MCF 10A (cell line): ENCODE data around the gene GRIK1. TPM values are rescaled to one million over a fixed set of nuclear protein-coding genes. Genes with fewer than 3 reads are reported as not detected.

ENCODE experiments used
- BruUV-seq: library from RNA; stranded (reverse); fragments of 400-500 nt; replicated peaks from 2 replicates; lab custom pipeline; 2021; lab: Mats Ljungman, UMichigan
- CTCF ChIA-PET: fragments of 300-600 bp; sonication (Branson Sonifier 250); formaldehyde crosslinking; extraction: SDS; loops from one replicate; lab custom pipeline; 2021; ENCODE audit warnings: antibody characterized with exemption, inconsistent platforms; lab: Yijun Ruan, JAX
- POLR2A ChIA-PET: fragments of 300-600, 350-650 bp; sonication (Branson Sonifier 250); formaldehyde crosslinking; extraction: SDS; loops from one replicate; lab custom pipeline; 2020; ENCODE audit warnings: antibody characterized with exemption, inconsistent platforms; lab: Yijun Ruan, JAX
- DNase-seq: peaks from one replicate; pipeline ENCODE4 v3.0.0-alpha.2; 2018; ENCODE audit not compliant: unreplicated experiment
- H3K27ac Mint-ChIP-seq: one replicate; pipeline ENCODE4 v1.8.0; 2022; ENCODE audit warnings: mild to moderate bottlenecking, low read depth, mixed read lengths; ENCODE audit not compliant: unreplicated experiment
- H3K27me3 Mint-ChIP-seq: one replicate; pipeline ENCODE4 v1.8.0; 2022; ENCODE audit warnings: mixed read lengths; ENCODE audit not compliant: insufficient read depth, unreplicated experiment
- H3K36me3 Mint-ChIP-seq: one replicate; pipeline ENCODE4 v1.8.0; 2022; ENCODE audit warnings: mild to moderate bottlenecking, moderate library complexity, mixed read lengths; ENCODE audit not compliant: insufficient read depth, unreplicated experiment
- H3K4me1 Mint-ChIP-seq: one replicate; pipeline ENCODE4 v1.8.0; 2022; ENCODE audit warnings: mixed read lengths; ENCODE audit not compliant: insufficient read depth, unreplicated experiment
- H3K4me3 Mint-ChIP-seq: one replicate; pipeline ENCODE4 v1.8.0; 2022; ENCODE audit warnings: mild to moderate bottlenecking, moderate library complexity, mixed read lengths; ENCODE audit not compliant: unreplicated experiment
- H3K9me3 Mint-ChIP-seq: one replicate; pipeline ENCODE4 v1.8.0; 2022; ENCODE audit warnings: mixed read lengths; ENCODE audit not compliant: unreplicated experiment
- intact Hi-C: fragments of 100-400 bp; cut with micrococcal nuclease; formaldehyde crosslinking; loops from 2 replicates; pipeline ENCODE4 v1.14.1; 2022
- total RNA-seq: library from RNA; stranded (reverse); gene quantifications from 2 replicates; pipeline ENCODE4 v1.2.3, GENCODE V29; 2022
- TF ChIP-seq, protein P1 (sequence below): fragments of 200-600 bp; IDR thresholded peaks from one replicate; pipeline ENCODE4 v1.8.0; 2022; ENCODE audit warnings: antibody characterized with exemption, mild to moderate bottlenecking; ENCODE audit not compliant: unreplicated experiment

The GRIK1 gene
- total RNA-seq, 1 experiment from 2014 or later = not detected

DNA sequence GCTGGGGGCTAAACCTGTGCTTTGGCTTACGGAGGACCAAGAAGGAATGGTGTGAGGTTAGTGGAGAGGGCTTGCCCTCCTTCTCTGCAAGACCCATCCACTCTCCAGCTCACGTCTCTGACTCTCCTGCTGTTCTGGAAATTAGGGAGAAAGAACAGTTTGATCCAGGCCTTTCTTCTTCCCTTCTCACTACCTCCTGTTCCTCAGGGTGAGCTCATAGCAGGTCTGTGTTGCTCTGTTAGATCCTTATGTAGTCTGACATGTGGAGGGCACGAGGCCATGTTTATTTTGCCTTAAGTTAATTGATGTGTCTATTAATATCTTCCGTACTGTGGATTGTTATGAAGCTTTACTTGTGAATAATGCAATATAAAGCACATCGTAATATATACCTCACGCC, 315.0 kb downstream of the GRIK1 start:
- no peak for DNase-seq
- BruUV-seq = no TSS peak
- Mint-ChIP-seq H3K4me3 (no peak overlapping the region), H3K9me3 (no peaks in the 10 kb centered on the region), H3K36me3 (no peaks in the 10 kb centered on the region), H3K27ac (no peak overlapping the region), H3K4me1 (no peaks in the 10 kb centered on the region), H3K27me3 (no peaks in the 10 kb centered on the region)
- CTCF ChIA-PET = interaction anchor here (1.0 kb wide), 1 partner anchor 447 kb away, joined by 3 read pairs; no protein-coding TSS in a partner anchor
- intact Hi-C loops = no loop called here
- POLR2A ChIA-PET = no interaction called here
- TF ChIP-seq, protein P1, sequence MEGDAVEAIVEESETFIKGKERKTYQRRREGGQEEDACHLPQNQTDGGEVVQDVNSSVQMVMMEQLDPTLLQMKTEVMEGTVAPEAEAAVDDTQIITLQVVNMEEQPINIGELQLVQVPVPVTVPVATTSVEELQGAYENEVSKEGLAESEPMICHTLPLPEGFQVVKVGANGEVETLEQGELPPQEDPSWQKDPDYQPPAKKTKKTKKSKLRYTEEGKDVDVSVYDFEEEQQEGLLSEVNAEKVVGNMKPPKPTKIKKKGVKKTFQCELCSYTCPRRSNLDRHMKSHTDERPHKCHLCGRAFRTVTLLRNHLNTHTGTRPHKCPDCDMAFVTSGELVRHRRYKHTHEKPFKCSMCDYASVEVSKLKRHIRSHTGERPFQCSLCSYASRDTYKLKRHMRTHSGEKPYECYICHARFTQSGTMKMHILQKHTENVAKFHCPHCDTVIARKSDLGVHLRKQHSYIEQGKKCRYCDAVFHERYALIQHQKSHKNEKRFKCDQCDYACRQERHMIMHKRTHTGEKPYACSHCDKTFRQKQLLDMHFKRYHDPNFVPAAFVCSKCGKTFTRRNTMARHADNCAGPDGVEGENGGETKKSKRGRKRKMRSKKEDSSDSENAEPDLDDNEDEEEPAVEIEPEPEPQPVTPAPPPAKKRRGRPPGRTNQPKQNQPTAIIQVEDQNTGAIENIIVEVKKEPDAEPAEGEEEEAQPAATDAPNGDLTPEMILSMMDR = no peak

DNA sequence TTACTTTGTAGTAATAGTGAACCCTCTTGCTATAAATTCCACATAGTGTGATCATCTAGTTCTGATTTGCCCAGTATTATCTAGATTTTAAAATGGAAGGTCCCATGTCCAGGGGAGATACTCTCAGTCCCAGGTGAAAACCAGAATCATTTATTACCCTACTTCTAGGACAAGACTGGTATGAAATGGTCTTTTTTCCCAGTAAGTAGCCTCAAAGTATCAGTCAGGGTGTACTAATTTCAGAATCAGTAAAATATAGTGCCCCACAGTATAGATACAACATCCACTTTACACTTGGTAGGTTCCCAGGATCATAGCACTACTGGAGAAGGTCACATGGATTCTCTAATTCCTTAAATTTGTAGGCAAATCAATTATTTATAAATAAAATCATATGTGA, 318.3 kb downstream of the GRIK1 start:
- POLR2A ChIA-PET = no interaction called here
- TF ChIP-seq, protein P1 = no peak
- intact Hi-C loops = no loop called here
- no peaks in the 10 kb centered on the region for H3K4me1 Mint-ChIP-seq
- no peak overlapping the region for H3K4me3 Mint-ChIP-seq
- no peaks in the 10 kb centered on the region for H3K36me3 Mint-ChIP-seq
- H3K27me3 Mint-ChIP-seq = no peaks in the 10 kb centered on the region
- no peak overlapping the region for H3K27ac Mint-ChIP-seq
- CTCF ChIA-PET = no interaction called here
- no peaks in the 10 kb centered on the region for H3K9me3 Mint-ChIP-seq
- DNase-seq = no peak
- no TSS peak for BruUV-seq

DNA sequence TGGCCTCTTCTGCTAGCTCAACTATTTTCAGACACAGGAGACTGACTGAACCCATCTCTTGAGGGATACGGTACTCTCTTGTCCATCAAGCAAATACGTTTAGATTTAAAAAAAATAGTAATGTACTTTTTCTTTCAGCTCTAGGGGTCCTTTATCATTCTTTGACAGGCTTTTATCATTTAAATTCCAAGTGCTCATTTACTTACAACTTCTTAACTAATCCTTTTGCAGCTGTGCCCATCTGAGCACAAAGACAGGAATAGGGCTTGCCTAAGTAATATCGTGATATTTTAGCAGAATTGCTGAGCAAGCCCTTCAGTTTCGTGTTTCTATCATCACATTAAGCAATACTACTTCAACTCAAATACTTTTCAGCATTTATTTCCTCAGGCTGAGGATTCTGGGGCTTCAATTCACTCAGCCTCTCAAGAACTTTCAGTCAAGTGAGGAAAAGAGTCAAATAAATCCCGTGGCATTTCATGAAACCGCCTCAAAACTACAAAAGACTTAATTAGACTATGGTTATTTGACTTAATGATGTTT, 323.5 kb downstream of the GRIK1 start:
- Mint-ChIP-seq H3K4me1 (no peaks in the 10 kb centered on the region), H3K36me3 (no peaks in the 10 kb centered on the region), H3K9me3 (no peaks in the 10 kb centered on the region), H3K4me3 (no peak overlapping the region), H3K27ac (no peak overlapping the region), H3K27me3 (no peaks in the 10 kb centered on the region)
- intact Hi-C loops = no loop called here
- ChIA-PET CTCF (no interaction called here), POLR2A (no interaction called here)
- BruUV-seq = no TSS peak
- TF ChIP-seq, protein P1 = no peak
- no peak for DNase-seq

DNA sequence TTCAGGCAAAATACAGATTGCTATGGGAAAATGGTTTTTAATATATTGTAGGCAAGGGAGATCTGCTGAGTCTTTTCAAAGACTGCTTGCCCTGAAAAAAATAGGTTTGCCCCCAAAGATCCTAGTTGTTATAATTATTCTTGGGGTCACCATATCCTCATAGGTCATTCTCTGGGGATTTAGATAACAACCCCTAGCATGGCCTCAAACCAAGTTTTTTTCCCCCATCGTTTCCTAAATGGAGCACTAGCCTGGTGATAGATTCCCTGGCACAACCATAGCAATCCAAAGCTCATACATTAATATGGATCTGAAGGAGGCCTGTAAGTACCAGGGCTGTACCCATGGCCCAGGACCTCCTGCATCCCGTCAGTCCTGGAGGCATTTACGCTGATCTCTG, 325.9 kb downstream of the GRIK1 start:
- Mint-ChIP-seq H3K4me3 (no peak overlapping the region), H3K27me3 (no peaks in the 10 kb centered on the region), H3K27ac (no peak overlapping the region), H3K4me1 (no peaks in the 10 kb centered on the region), H3K36me3 (no peaks in the 10 kb centered on the region), H3K9me3 (no peaks in the 10 kb centered on the region)
- ChIA-PET POLR2A (no interaction called here), CTCF (interaction anchor here (0.6 kb wide), 1 partner anchor 848 kb away, joined by 4 read pairs; no protein-coding TSS in a partner anchor)
- intact Hi-C loops = no loop called here
- no TSS peak for BruUV-seq
- TF ChIP-seq, protein P1 = no peak
- DNase-seq = no peak
